Measurements from ENCODE around the gene RIPK1.

The RIPK1 gene

GRCh38 chr6:3163248-3163594, 94.9 kb downstream of the RIPK1 start:
- DNase-seq (ENCODE audit: low spot score): no peak

DNA sequence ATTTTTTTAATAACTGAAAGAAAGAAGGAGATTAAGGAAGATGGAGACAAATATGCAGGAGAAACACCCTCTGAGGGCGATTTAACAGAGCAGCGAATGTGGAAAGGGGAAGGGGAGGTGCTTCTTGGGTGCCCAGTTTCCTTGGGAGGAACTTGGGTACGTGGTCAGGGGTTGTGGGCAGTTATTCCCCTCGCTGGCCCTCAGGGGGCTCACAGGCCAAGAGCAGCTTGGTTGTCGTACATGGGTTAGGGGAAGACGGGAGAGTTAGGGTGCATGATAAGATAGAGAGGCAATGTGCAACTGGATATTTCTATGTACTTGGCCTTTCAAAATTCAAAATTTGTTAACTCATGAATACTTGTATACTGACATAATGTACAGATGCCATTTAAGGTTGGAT, 96.1 kb downstream of the RIPK1 start:
- no peak for DNase-seq (ENCODE audit: low spot score)

Measured in HuH-7 (cell line).